Thyroid gland (tissue), 4 donors: ENCODE data around the gene ENDOV. TPM values are rescaled to one million over a fixed set of nuclear protein-coding genes. Genes with fewer than 3 reads are reported as not detected.

ENCODE experiments used
- DNase-seq, 2 donors: peaks; one replicate each; pipeline ENCODE4 v3.0.0-alpha.2; 2019
- H3K27ac ChIP-seq, 3 donors: fragments of 200-600 bp; sonication (generic); 1 replicate in 2 of 3; 2 replicates in 1 of 3; pipeline ENCODE4 v1.5.1; 2016 to 2019; ENCODE audit warnings: mild to moderate bottlenecking in 1 of 3, moderate library complexity in 1 of 3
- H3K27me3 ChIP-seq: fragments of 200-600 bp; sonication (generic); one replicate; pipeline ENCODE4 v1.5.1; 2019
- H3K36me3 ChIP-seq, 2 donors: fragments of 200-600 bp; sonication (generic); one replicate each; pipeline ENCODE4 v1.5.1; 2016 to 2019
- H3K4me1 ChIP-seq, 2 donors: fragments of 200-600 bp; sonication (generic); one replicate each; pipeline ENCODE4 v1.5.1; 2017 to 2019
- H3K4me3 ChIP-seq, 3 donors: fragments of 200-600 bp; sonication (generic); replicated peaks in 1 of 3; 1 replicate in 2 of 3; 2 replicates in 1 of 3; pipeline ENCODE4 v1.5.1; 2016; ENCODE audit warnings: mild to moderate bottlenecking in 1 of 3
- H3K9me3 ChIP-seq: fragments of 200-600 bp; sonication (generic); one replicate; pipeline ENCODE4 v1.5.1; 2017
- POLR2A ChIP-seq, 2 donors: fragments of 450-650 bp; IDR thresholded peaks; one replicate each; pipeline ENCODE4 v1.6.1; 2017; ENCODE audit warnings: antibody characterized with exemption in 2 of 2, mild to moderate bottlenecking in 2 of 2, moderate library complexity in 1 of 2
- WGBS, 2 donors: methylation state at CpG; one replicate each; pipeline ENCODE4 v1.1.5; 2017; 5-methylcytosine and 5-hydroxymethylcytosine counted together
- intact Hi-C: fragments of 100-400 bp; cut with DNase I; formaldehyde crosslinking; loops from one replicate; pipeline ENCODE4 v1.15.1; 2023
- total RNA-seq, 4 donors: library from RNA; depleted of rRNA; stranded (reverse); fragments of >200 nt; gene quantifications; one replicate each; pipeline ENCODE4 v1.2.3, GENCODE V29; 2016
- TF ChIP-seq, protein P1 (sequence below), 6 experiments: fragments of 200-600 bp in 3 of 6; fragments of 450-650 bp in 3 of 6; sonication (generic) in 3 of 6; IDR thresholded peaks; one replicate each; pipeline ENCODE4 v1.5.1; 2016 to 2019; ENCODE audit warnings: antibody characterized with exemption in 6 of 6, mild to moderate bottlenecking in 2 of 6, inconsistent platforms in 1 of 6, moderate library complexity in 1 of 6

ENDOV gene
- total RNA-seq, 4 donors from 2014 or later: 18.8 to 37.1 (median 21.2) TPM

DNA sequence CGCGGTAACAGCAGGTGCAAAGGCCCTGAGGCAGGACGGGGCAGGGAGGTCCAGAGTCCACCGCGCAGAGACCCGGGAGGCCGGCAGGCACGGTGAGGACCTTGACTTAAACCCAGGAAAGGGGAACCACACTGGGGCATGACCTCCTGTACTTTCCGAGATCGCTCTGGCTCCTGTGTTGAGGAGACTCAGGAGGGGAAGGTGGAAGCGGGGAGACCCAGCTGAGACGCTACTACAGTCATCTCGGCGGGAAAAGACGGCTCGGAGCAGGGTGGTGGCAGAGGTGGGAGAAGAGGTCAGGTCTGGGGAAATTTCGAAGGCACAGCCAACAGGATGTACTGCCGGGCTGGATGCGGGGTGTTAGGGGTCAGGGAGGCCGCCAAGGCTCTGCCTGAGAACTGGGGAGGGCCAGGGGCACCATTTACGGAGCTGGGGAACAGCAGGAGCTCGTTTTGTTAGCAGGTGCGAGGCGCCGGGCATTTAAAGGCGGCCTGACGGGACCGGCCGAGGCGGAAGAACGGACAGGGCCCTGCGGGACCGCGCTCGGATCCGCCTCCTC is 39.1 kb downstream of the ENDOV start:
- Histone ChIP-seq H3K9me3 (no peaks in the 10 kb centered on the region), H3K36me3 (no peaks in the 10 kb centered on the region), H3K27ac (peak overlapping the region; percentile 87 to 95 (median 88)), H3K27me3 (no peaks in the 10 kb centered on the region), H3K4me1 (peaks cover 5 to 13% of the 10 kb centered on the region in 2 donors), H3K4me3 (peak overlapping the region; percentile 57 to 66 (median 61))
- peak in 1 of 2 donors; percentile 6 for DNase-seq
- WGBS, 2 donors: 39 to 53% methylated on average over 23 to 30 of the region's 36 CpGs
- TF ChIP-seq, protein P1, sequence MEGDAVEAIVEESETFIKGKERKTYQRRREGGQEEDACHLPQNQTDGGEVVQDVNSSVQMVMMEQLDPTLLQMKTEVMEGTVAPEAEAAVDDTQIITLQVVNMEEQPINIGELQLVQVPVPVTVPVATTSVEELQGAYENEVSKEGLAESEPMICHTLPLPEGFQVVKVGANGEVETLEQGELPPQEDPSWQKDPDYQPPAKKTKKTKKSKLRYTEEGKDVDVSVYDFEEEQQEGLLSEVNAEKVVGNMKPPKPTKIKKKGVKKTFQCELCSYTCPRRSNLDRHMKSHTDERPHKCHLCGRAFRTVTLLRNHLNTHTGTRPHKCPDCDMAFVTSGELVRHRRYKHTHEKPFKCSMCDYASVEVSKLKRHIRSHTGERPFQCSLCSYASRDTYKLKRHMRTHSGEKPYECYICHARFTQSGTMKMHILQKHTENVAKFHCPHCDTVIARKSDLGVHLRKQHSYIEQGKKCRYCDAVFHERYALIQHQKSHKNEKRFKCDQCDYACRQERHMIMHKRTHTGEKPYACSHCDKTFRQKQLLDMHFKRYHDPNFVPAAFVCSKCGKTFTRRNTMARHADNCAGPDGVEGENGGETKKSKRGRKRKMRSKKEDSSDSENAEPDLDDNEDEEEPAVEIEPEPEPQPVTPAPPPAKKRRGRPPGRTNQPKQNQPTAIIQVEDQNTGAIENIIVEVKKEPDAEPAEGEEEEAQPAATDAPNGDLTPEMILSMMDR (IDR thresholded peaks at IDR 0.05): no peak
- no peak for TF ChIP-seq POLR2A (IDR thresholded peaks at IDR 0.05)
- intact Hi-C loops: no loop called here

DNA sequence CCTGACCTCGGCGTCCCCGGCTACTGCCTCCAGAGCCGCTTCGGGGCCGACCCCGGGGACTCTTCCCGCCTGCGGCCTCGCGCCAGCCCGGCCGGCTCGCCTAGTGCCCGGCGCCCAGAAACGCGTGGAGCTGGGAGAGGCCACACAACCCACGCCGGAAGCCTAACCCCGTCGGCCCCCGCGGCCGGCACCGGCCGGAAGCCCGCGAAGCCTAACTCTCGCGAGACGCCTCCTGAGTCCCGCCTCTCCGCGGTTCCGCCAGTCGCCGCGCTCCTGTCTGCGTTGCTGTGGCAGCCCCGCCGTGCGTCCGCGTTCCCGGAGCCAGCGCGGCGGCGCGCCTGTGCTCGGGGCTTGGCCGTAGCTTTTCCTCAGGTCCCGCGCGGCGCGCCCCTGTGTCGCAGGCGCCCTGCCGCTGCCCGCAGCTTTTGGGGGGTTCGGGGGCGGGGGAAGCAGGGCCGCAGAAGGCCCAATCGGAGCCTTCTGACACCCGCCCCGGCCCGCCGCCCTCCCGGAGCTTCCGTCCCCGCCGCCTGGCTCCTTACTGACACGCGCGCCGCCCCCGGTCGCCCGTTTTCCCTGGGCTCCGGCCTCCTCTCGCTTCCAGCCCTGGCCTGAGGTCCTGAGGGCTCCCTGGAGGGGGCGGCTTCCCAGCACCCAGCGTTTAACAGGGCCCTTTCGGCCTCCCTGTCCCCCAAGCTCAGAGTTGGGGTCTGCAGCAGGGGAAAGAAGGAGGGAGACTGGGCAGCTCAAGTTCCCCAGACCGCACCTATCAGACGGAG is 39.8 kb downstream of the ENDOV start:
- H3K27me3 ChIP-seq: no peaks in the 10 kb centered on the region
- peaks cover 5 to 13% of the 10 kb centered on the region in 2 donors for H3K4me1 ChIP-seq
- H3K36me3 ChIP-seq: no peaks in the 10 kb centered on the region
- peak overlapping the region; percentile 61 to 98 (median 66) for H3K4me3 ChIP-seq
- WGBS, 2 donors: 0% methylated on average over 41 of the region's 88 CpGs; no CpG with 5 or more reads in 1 of the 2 donors
- TF ChIP-seq, protein P1 (IDR thresholded peaks at IDR 0.05): peak in 1 of 6 experiments; percentile 6
- TF ChIP-seq POLR2A (IDR thresholded peaks at IDR 0.05): peak; percentile 37 to 88
- no peaks in the 10 kb centered on the region for H3K9me3 ChIP-seq
- peak overlapping the region; percentile 87 to 95 (median 88) for H3K27ac ChIP-seq
- intact Hi-C loops: no loop called here
- DNase-seq: peak; percentile 96 to 97

DNA sequence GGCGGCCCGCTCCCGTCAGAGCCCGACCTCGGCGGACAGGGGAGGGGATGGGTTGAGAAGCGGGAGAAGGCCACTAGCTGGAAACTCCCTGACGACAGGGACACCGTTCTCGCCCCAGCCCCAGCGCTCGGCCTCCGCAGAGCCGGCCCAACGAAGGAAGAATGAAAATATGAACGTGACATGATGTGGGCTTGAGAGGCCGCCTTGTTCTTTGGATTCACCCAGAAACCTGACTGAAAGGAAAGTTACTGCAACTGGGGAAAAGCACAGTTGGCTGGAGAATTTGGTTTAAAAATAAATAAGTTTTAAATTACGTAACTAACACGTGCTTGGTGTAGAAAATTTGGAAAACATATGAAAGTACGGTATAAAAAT is 40.4 kb downstream of the ENDOV start:
- Histone ChIP-seq H3K36me3 (no peaks in the 10 kb centered on the region), H3K9me3 (no peaks in the 10 kb centered on the region), H3K4me3 (peak overlapping the region; percentile 61 to 98 (median 66)), H3K27ac (peak overlapping the region; percentile 87 to 95 (median 88)), H3K4me1 (peaks cover 5 to 13% of the 10 kb centered on the region in 2 donors), H3K27me3 (no peaks in the 10 kb centered on the region)
- 7 to 8% methylated on average over 18 to 19 of the region's 20 CpGs for WGBS, 2 donors
- DNase-seq: no peak
- TF ChIP-seq, protein P1 (IDR thresholded peaks at IDR 0.05): no peak
- TF ChIP-seq POLR2A (IDR thresholded peaks at IDR 0.05): no peak
- intact Hi-C loops: no loop called here

DNA sequence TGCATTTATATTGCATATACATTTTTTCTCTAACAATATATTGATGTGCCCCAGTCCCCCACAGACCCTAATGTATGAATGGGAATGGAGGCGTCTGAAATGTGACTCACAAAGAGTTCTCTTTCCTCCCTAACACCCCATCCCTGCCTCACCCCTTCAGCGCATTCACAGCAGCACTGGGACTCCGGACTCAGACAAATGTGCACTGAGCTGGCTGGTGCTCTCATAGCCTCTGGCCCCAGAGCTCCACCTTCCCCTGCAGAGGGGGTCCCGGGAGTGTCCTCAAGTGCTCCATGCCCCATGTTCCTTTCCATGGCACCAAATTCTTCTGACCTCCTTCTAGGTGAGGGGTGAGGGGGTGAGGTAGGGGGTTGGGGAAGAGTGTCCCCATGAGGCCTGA is 40.8 kb downstream of the ENDOV start:
- 46 to 52% methylated on average over 4 of the region's 4 CpGs for WGBS, 2 donors
- Histone ChIP-seq H3K36me3 (no peaks in the 10 kb centered on the region), H3K9me3 (no peaks in the 10 kb centered on the region), H3K27me3 (no peaks in the 10 kb centered on the region), H3K4me1 (peaks cover 5 to 13% of the 10 kb centered on the region in 2 donors), H3K4me3 (no peak overlapping the region), H3K27ac (peak overlapping the region in 1 of 3 donors; percentile 88)
- intact Hi-C loops: no loop called here
- DNase-seq: no peak
- TF ChIP-seq POLR2A (IDR thresholded peaks at IDR 0.05): no peak
- TF ChIP-seq, protein P1 (IDR thresholded peaks at IDR 0.05): no peak
